ENCODE measurements around the gene PTCD1.

The PTCD1 gene

DNA sequence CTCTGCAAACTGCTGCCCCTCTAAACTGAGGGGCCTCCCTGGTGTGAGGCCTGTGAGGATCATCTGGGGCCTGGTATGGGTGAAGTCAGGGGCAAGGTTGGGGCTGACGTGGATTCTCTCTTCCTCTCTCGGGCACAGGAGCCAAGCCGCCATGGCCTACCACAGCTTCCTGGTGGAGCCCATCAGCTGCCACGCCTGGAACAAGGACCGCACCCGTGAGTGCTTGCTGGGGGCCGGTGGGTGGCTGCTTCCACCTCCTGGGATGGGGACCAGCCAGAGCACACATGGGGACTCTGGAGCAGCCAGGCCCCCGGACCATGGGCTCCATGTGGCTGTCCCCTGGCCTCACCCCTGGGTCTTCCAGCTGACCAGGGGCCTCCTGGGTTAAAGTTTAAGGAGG is 53.0 kb downstream of the PTCD1 start:
- CTCF ChIA-PET = interaction anchor here (0.7 kb wide), 1 partner anchor 1187 kb away, joined by 3 read pairs; no protein-coding TSS in a partner anchor
- TF ChIP-seq, protein P1, sequence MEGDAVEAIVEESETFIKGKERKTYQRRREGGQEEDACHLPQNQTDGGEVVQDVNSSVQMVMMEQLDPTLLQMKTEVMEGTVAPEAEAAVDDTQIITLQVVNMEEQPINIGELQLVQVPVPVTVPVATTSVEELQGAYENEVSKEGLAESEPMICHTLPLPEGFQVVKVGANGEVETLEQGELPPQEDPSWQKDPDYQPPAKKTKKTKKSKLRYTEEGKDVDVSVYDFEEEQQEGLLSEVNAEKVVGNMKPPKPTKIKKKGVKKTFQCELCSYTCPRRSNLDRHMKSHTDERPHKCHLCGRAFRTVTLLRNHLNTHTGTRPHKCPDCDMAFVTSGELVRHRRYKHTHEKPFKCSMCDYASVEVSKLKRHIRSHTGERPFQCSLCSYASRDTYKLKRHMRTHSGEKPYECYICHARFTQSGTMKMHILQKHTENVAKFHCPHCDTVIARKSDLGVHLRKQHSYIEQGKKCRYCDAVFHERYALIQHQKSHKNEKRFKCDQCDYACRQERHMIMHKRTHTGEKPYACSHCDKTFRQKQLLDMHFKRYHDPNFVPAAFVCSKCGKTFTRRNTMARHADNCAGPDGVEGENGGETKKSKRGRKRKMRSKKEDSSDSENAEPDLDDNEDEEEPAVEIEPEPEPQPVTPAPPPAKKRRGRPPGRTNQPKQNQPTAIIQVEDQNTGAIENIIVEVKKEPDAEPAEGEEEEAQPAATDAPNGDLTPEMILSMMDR (IDR thresholded peaks at IDR 0.05; ENCODE audit: insufficient read depth, low read length, missing control alignments) = no peak
- POLR2A ChIA-PET = interaction anchor here (1.6 kb wide), 1 partner anchor 9 kb away, joined by 4 read pairs; no protein-coding TSS in a partner anchor

DNA sequence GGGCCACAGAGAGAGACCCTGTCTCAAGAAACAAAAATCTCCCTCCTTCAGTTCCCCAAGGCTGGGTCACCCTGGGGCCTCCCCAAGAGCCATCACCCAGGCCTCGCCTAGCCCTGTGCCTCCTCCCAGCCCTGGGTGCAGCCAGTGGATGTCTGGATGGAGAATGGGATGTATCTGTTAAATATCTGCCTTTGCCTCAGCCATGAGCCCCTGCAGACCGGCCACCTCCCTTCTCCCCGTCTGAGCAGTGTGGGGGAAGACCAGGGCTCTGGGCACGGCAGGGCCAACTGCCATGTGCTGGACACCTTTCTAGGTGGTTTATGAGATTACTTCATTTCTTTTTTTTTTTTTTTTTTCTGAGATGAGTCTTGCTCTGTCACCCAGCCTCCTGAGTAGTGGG is 54.1 kb downstream of the PTCD1 start:
- H3K4me3 ChIP-seq (ENCODE audit: low read depth, low read length) = no peak overlapping the region
- TF ChIP-seq, protein P1 (IDR thresholded peaks at IDR 0.05; ENCODE audit: insufficient read depth, low read length, missing control alignments) = no peak
- DNase-seq (ENCODE audit: low read depth, low spot score) = no peak
- CTCF ChIA-PET = no interaction called here
- POLR2A ChIA-PET = no interaction called here

More for the DNA sequence above, 53.0 kb downstream of the PTCD1 start:
- H3K4me3 ChIP-seq (ENCODE audit: low read depth, low read length) = no peak overlapping the region
- no peak for DNase-seq (ENCODE audit: low read depth, low spot score)

DNA sequence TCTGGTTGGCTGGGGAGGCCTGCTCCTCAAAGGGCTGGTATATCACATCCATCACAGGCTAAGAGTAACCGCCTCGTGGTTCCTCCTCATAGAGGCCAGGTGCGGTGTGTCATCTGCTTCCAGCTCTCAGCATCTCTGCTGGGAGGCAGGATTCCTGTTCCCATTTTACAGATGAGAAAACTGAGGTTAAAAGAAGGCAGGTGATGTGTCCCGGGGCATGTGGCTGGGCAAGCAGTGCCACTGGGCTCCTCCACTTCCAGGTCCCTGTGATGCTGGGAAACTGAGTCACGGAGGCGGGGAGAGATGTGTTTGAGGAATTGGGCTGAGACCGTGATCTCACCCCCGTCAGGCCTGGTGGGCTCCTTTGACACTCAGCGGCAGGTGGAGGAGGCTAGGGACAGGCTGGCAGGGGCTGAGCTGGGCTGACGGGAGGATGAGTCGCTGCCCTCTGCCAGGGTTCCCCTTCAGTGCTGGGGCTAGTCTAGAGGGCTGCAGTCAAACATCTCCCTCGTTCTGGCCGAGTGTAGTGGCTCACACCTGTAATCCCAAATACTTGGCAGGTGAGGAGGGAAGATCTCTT is 54.7 kb downstream of the PTCD1 start:
- TF ChIP-seq, protein P1 (IDR thresholded peaks at IDR 0.05; ENCODE audit: insufficient read depth, low read length, missing control alignments) = no peak
- DNase-seq (ENCODE audit: low read depth, low spot score) = no peak
- CTCF ChIA-PET = interaction anchor here (1.2 kb wide), 1 partner anchor 23 kb away, joined by 4 read pairs; no protein-coding TSS in a partner anchor
- POLR2A ChIA-PET = no interaction called here
- no peak overlapping the region for H3K4me3 ChIP-seq (ENCODE audit: low read depth, low read length)

DNA sequence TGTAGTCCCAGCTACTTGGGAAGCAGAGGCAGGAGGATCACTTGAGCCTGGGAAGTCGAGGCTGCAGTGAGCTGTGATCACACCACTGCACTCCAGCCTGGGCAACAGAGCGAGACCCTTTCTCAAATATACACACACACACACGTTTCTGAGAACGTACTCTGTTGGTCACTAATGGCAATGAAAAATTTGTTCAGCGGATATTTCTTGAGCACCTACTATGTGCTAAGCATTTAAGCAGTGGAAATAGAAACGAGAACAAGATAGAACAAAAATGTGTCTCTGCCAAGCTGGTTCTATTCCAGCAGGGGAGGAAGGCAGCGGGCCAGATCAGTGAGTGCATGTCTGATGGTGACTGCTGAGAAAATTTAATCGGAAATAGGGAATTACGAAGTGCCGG is 55.4 kb downstream of the PTCD1 start:
- ChIA-PET POLR2A (interaction anchor here (0.7 kb wide), 1 partner anchor 34 kb away, joined by 3 read pairs; no protein-coding TSS in a partner anchor), CTCF (interaction anchor here (1.2 kb wide), 1 partner anchor 23 kb away, joined by 4 read pairs; no protein-coding TSS in a partner anchor)

DNA sequence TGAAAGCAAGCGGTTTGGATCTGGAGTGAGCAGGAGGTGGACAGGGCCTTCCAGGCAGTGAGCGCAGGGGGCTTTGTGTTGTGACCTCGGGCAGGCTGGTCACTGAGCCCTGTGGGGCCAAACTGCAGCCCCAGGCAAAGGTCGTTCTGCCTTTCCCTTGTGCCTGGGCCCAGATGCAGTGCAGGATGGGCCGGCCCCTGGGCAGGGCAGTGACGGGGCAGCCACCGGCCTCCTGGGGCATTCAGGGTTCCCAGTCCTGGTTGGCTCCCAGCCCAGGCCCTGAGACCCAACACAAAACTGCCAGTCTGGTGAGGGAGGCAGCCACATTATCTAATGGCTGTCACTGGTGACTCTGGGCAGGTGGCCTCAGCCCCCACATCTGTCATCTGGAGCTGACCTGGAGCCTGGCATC is 56.9 kb downstream of the PTCD1 start:
- H3K4me3 ChIP-seq (ENCODE audit: low read depth, low read length) = no peak overlapping the region
- POLR2A ChIA-PET = no interaction called here
- CTCF ChIA-PET = no interaction called here
- no peak for DNase-seq (ENCODE audit: low read depth, low spot score)
- TF ChIP-seq, protein P1 (IDR thresholded peaks at IDR 0.05; ENCODE audit: insufficient read depth, low read length, missing control alignments) = no peak

More for the DNA sequence above, 55.4 kb downstream of the PTCD1 start:
- DNase-seq (ENCODE audit: low read depth, low spot score) = no peak
- TF ChIP-seq, protein P1 (IDR thresholded peaks at IDR 0.05; ENCODE audit: insufficient read depth, low read length, missing control alignments) = no peak
- H3K4me3 ChIP-seq (ENCODE audit: low read depth, low read length) = no peak overlapping the region

DNA sequence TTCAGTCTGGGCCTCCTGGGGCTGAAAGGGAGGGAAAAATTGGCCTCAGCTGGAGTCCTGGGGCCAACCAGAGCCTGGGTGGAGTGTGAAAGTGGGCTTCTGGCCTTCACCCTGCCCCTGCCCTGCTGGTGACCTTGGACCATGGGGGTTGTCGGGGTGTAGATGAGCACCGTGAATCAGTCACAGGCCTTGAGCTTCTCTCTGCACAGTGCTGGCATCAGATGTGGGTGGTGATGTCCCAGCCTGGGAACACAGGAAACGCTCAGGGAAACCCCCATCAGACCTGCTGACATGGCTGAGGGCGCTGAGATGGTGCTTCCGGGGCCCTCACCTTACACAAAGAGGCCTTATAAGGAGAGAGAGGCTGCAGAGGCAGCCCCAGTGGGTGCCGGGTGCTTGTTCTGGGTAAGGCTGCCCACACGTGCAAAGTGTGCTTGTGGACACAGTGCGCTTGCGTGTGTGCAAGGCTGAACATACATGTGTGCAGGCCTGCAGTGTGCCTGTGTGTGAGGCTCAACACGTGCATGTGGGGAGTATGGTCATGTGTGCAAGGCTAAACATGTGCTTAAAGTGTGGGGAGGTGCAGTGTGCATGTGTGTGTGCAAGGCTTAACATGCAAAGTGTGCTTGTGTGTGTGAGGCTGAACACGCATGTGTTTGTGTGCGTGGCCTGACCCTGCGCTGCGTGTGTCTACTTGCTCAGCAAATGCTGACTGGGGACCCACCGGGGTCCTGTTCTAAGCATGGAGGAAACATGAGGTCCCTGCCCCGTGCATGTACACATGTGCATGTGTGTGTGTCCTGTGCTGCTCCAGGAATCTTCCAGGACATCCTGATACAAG is 57.6 kb downstream of the PTCD1 start:
- ChIA-PET POLR2A (no interaction called here), CTCF (no interaction called here)
- DNase-seq (ENCODE audit: low read depth, low spot score) = no peak
- H3K4me3 ChIP-seq (ENCODE audit: low read depth, low read length) = no peak overlapping the region
- TF ChIP-seq, protein P1 (IDR thresholded peaks at IDR 0.05; ENCODE audit: insufficient read depth, low read length, missing control alignments) = no peak
